ENCODE results near the gene STK38. TPM values are rescaled to one million over a fixed set of nuclear protein-coding genes. Genes with fewer than 3 reads are reported as not detected.

Gene STK38
- total and polyA plus RNA-seq, 2 of the 8 experiments (the other 6 are each of a cell fraction or from before 2014, with no cell fraction given) = 8.1 to 19.8 TPM

- DNase-seq (ENCODE audit: low read depth in 1 of 2, low spot score in 2 of 2) (no peak), FAIRE-seq (no peak)
- H3K36me3 ChIP-seq (ENCODE audit: control insufficient read depth in 2 of 4, insufficient read depth in 4 of 4, low read length in 3 of 4) = peaks cover 0 to 34% (median 13%) of the 10 kb centered on the region in 4 experiments; a peak in 7 of 8 replicates
- peaks cover 6% of the 10 kb centered on the region for H3K79me1 ChIP-seq (ENCODE audit: low read depth, low read length)
- H3K23me2 ChIP-seq (ENCODE audit: low read depth, low read length) = peaks cover 9% of the 10 kb centered on the region
- no peak overlapping the region for H2BK12ac ChIP-seq (ENCODE audit: low read depth, low read length)
- no peaks in the 10 kb centered on the region for H4K20me1 ChIP-seq (replicated peaks in 1 of 2; ENCODE audit: control insufficient read depth in 1 of 2, insufficient read depth in 2 of 2, low read length in 2 of 2)
- H2BK5ac ChIP-seq (ENCODE audit: low read depth, low read length) = no peak overlapping the region
- H3K4me3 ChIP-seq (ENCODE audit: extremely low read depth in 1 of 4, insufficient read depth in 2 of 4, low read depth in 3 of 4, low read length in 4 of 4) = no peak overlapping the region
- H3K9ac ChIP-seq (replicated peaks in 1 of 4; ENCODE audit: extremely low read depth in 1 of 4, low read depth in 3 of 4, low read length in 3 of 4) = no peak overlapping the region
- no peaks in the 10 kb centered on the region for H3K27me3 ChIP-seq (replicated peaks in 1 of 4; ENCODE audit: control insufficient read depth in 3 of 4, extremely low read depth in 1 of 4, insufficient read depth in 3 of 4, low read length in 3 of 4)
- H2AFZ ChIP-seq (ENCODE audit: low read length) = no peak overlapping the region
- H3K56ac ChIP-seq (replicated peaks; ENCODE audit: insufficient read length, low read depth, low read length) = no peak overlapping the region
- H2AK5ac ChIP-seq (ENCODE audit: low read depth, low read length) = no peak overlapping the region
- H2BK20ac ChIP-seq (ENCODE audit: low read length) = no peak overlapping the region
- ChIA-PET CTCF (ENCODE audit: partially characterized antibody) (no interaction called here), POLR2A (ENCODE audit: partially characterized antibody) (no interaction called here)
- no peak overlapping the region for H3K4ac ChIP-seq (replicated peaks; ENCODE audit: insufficient read length, low read depth, low read length)
- H4K5ac ChIP-seq (ENCODE audit: insufficient read length, low read depth, low read length) = no peak overlapping the region
- H3K4me2 ChIP-seq (ENCODE audit: insufficient read depth in 1 of 2, low read depth in 2 of 2, low read length in 2 of 2) = no peak overlapping the region
- H2BK15ac ChIP-seq (ENCODE audit: low read length) = no peak overlapping the region
- H2BK120ac ChIP-seq (replicated peaks; ENCODE audit: low read depth, low read length) = no peak overlapping the region
- no peaks in the 10 kb centered on the region for H3K9me3 ChIP-seq (ENCODE audit: insufficient read depth in 2 of 2, low read depth in 1 of 2, low read length in 1 of 2)
- H3K4me1 ChIP-seq (replicated peaks in 1 of 4; ENCODE audit: control insufficient read depth in 3 of 4, insufficient read depth in 4 of 4, low read length in 3 of 4) = peaks cover 0 to 4% (median 2%) of the 10 kb centered on the region in 4 experiments; a peak in 2 of 7 replicates
- no peak overlapping the region for H4K8ac ChIP-seq (ENCODE audit: extremely low read depth, insufficient read depth, low read length)
- H3K27ac ChIP-seq (ENCODE audit: low read depth, low read length) = no peak overlapping the region
- no peak overlapping the region for H3K14ac ChIP-seq (ENCODE audit: insufficient read length)
- WGBS, 2 experiments (ENCODE audit: extremely low coverage in 1 of 2, insufficient coverage in 1 of 2, insufficient read length in 1 of 2, insufficient replicate concordance in 2 of 2, low coverage in 1 of 2, low lambda C conversion rate in 2 of 2, missing lambda C conversion rate in 1 of 2) = 94% methylated on average over 2 of the region's 2 CpGs; no CpG with 5 or more reads in 1 of the 2 experiments
- peaks cover 6 to 43% of the 10 kb centered on the region in 2 experiments; a peak in 3 of 4 replicates for H3K79me2 ChIP-seq (ENCODE audit: control insufficient read depth in 1 of 2, insufficient read depth in 2 of 2, low read length in 2 of 2)
- no peak overlapping the region for H4K91ac ChIP-seq (replicated peaks; ENCODE audit: insufficient read length, low read length)
- H3K18ac ChIP-seq (ENCODE audit: extremely low read depth, low read length) = no peak overlapping the region
- no peak overlapping the region for H3K23ac ChIP-seq (ENCODE audit: insufficient read length)
- TF ChIP-seq POU5F1 (IDR thresholded peaks at IDR 0.05; ENCODE audit: low read depth, low read length) = no peak
- no peak for TF ChIP-seq BACH1 (IDR thresholded peaks at IDR 0.05; ENCODE audit: low read length)
- no peak for TF ChIP-seq E2F6 (IDR thresholded peaks at IDR 0.05)
- TF ChIP-seq SIX5 (IDR thresholded peaks at IDR 0.05; ENCODE audit: low read depth, low read length) = no peak
- no peak for TF ChIP-seq CHD1 (IDR thresholded peaks at IDR 0.05; ENCODE audit: low read depth, low read length)
- no peak for TF ChIP-seq RXRA (IDR thresholded peaks at IDR 0.05; ENCODE audit: insufficient read depth, low read depth, low read length)
- TF ChIP-seq SUZ12 (IDR thresholded peaks at IDR 0.05; ENCODE audit: low read length) = no peak
- no peak for TF ChIP-seq HDAC2 (IDR thresholded peaks at IDR 0.05; ENCODE audit: borderline replicate concordance in 1 of 2, low read depth in 2 of 2, low read length in 2 of 2)
- no peak for TF ChIP-seq TEAD4 (IDR thresholded peaks at IDR 0.05; ENCODE audit: low read depth, low read length)
- no peak for TF ChIP-seq TCF12 (IDR thresholded peaks at IDR 0.05; ENCODE audit: low read depth, low read length)
- no peak for TF ChIP-seq EZH2 (IDR thresholded peaks at IDR 0.05; ENCODE audit: low read depth, low read length, severe bottlenecking)
- TF ChIP-seq YY1 (IDR thresholded peaks at IDR 0.05; ENCODE audit: low read depth, low read length) = no peak
- no peak for TF ChIP-seq EP300 (IDR thresholded peaks at IDR 0.05; ENCODE audit: borderline replicate concordance in 1 of 2, low read depth in 2 of 2, low read length in 2 of 2)
- TF ChIP-seq TAF1 (IDR thresholded peaks at IDR 0.05; ENCODE audit: low read depth, low read length) = no peak
These were observed 5.2 kb downstream of the STK38 start for GRCh38 chr6:36542041-36542440.

All from H1 (cell line).